ENCODE results near the gene MINDY4.

GRCh38 chr7:30937416-30937815 lies 166.2 kb downstream of the MINDY4 start:
- TF ChIP-seq SMC3 (IDR thresholded peaks at IDR 0.05; ENCODE audit: low read depth, low read length) (no peak), CTCF (conservative IDR thresholded peaks at IDR 0.05; ENCODE audit: low read depth, low read length) (no peak), RFX5 (IDR thresholded peaks at IDR 0.05; ENCODE audit: low read depth, low read length) (no peak), POLR2A (IDR thresholded peaks at IDR 0.05; ENCODE audit: low read depth, low read length) (no peak), RCOR1 (IDR thresholded peaks at IDR 0.05; ENCODE audit: insufficient replicate concordance, low read length) (no peak)

Measured in IMR-90 (cell line).